HPDE6-E6E7 (cell line): ENCODE measurements around the gene KIAA0753.

ENCODE experiments used
- DNase-seq: peaks from one replicate; pipeline ENCODE4 v3.0.0; 2011; ENCODE audit warnings: missing footprints; ENCODE audit errors: extremely low spot score

KIAA0753 gene

DNA sequence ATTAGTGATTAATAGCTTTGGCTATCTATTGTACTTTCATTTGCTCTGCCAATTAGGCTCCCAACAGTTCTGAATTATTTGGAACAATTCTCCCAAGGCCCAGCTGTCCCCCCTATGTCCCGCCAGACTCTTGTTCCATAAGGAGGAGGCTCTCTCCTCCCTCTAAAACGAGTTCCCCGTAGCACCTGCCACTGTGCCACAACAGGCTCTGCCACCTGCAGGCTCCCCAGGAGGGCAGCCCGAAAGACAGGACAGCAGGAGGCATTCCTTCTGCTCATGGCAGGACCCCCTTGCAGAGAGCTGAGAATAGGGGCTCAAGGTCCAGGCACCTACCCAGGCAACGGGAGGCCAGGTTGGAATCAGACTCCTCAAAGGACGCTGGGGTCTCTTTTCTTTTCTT is 93.2 kb downstream of the KIAA0753 start:
- DNase-seq = no peak

DNA sequence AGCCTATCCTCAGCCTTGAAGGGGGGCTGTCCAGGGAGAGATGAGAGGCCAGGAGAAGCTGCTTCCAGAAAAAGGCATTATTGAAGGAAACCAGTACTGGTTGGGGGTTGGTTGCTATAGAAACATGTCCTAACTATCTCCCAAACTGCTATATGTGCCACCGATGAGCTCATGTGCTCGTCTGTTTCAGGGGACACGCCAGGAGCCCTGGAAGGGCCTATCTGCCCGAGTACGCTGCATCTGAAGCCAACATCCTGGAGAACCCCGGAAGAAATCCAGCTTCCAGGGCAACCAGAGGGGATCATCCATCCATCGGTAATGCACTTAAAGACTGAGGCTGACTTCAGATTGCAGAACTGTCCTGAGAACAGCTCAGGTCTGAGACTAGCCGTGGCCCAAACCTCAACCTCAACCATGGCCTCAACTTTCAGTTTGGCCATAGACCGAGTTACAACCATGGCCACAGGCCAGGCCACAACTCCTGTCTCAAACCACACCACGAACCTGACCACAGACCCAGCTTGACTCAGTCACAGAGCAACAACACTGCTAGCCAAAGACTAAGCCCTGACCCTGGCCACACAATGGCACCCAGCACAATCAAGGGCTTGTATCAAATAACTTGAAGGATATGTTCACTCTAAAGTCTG is 94.3 kb downstream of the KIAA0753 start:
- DNase-seq = no peak

DNA sequence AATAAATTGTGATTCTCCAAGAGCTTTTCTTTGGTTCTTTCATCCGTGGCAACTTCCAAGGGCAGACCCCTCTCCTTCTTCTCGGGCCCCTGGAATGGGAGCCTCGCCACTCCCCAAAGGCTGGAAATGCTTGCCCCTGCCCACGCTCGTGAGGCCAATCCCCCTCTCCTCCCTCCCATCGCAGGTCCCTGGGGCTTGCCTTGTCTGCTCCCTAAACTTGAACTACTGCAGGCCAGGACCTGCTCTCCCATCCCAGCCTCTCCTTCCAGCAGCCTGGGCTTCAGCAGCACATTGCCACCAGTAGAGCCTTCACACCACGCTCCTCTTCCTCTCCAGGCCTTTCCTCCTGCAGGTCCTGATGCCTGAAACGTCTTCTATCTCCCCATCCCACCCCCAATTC is 95.2 kb downstream of the KIAA0753 start:
- no peak for DNase-seq

DNA sequence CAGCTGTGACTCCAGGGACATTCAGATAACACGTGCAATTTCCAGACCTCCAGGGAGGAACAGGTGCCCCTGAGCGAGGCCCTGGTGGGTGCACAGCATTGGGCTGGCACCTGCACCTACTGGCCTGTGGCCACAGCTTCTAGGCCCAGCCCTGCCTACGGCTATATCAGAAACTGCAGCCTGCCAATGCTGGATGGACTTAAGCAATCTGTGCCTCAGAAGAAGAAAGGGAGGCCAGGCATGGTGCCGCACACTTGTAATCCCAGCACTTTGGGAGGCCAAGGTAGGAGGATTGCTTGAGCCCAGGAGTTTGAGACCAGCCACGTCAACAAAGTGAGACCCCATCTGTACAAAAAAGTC is 96.5 kb downstream of the KIAA0753 start:
- no peak for DNase-seq

DNA sequence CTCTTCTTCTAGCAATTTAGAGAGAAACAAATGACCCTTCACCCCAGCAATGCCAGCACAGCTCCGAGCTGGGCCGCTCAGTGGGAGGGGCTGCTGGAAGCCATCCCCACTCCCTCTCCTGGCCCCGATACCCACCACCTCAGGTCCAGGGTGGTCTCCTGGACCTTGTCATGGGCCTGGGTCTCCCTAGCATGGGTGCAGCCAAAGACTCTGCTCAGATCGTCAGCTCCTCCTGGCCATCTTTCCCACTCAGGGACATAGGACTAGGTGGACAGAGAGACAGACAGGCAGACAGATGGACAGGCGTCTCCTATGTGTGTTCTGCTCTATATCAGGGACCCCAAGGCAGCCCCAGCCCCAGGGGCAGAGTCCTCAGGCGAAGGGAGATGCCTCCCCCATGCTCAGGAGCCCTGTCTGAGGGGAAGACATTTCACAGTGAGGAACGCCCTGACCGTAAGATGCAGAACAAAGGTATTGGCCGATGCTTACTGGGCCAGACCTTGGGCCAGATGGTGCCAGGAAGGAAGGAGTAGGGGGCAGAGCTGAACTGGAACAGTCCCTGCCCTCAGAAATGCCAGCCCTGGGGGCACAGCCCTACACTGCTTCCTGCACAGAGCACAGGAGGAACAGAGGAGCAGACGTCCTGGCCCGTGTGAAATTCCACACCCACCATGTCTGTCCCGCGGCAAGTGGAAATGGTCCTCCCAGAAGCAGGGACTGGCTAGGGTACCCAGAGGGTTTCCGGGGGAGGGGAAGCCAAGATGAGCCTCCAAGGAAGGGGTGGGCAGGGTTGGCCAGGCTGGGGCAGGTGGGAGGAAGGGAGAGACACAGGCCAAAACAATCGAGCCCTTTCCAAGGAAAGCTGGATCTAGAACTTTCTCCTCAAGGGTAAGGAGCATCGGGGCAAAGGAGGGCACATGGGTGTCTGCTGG is 97.2 kb downstream of the KIAA0753 start:
- DNase-seq = no peak

DNA sequence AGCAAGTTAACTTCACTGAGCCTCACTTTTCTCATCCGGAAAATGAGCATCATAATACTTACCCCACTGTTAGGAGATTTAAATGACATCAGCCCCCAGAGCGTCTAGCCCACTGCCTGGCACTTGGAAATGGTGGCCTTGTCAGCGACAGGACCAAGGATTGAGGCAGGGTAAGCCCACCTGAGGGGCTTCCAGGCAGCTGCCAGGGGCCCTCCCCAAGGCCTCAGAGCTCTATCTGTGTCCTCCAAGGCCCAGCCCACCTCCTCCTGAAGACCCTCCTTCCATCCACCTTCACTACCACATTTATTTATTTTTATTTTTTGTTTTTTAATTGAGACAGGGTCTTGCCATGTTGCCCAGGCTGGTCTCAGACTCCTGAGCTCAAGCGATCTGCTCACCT is 97.9 kb downstream of the KIAA0753 start:
- DNase-seq = no peak

DNA sequence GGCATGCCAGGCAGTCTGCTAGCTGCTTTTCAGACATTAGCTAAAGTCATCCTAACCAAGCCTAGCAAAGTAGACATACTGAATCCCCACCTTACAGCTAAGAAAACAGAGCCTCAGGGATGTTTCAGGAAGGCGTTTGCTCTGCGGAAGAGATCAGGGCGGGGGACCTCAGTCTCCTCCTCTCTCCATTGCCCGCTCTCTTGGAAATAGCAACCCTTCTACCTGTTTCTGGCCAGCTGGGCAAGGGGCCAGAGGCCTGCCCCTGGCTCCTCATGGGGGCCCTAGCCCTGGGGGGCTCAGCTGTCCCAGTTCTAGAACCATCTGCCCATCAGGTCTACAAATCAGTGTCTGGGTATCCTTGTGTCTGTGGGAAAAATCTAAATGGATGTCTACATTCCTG is 98.6 kb downstream of the KIAA0753 start:
- no peak for DNase-seq

DNA sequence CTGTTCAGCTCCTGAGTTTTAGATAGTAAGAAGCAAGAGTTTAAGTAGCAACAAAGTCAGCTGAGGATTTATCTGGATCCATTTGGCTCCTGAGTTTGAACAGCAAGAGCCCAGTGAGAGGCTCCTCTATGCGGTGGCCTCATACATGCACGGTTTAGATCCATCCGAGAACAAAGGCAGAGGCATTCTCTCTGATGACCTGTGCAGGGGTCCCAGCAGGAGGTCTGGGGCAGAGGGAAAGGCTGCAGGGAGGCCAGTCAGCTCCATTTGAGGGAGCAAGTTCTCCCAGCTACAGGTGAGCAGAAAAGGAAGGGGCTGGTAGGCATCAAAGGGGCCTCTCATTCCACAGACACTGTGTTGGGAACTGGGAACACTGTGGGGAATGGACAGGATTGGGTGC is 100.6 kb downstream of the KIAA0753 start:
- DNase-seq = no peak

DNA sequence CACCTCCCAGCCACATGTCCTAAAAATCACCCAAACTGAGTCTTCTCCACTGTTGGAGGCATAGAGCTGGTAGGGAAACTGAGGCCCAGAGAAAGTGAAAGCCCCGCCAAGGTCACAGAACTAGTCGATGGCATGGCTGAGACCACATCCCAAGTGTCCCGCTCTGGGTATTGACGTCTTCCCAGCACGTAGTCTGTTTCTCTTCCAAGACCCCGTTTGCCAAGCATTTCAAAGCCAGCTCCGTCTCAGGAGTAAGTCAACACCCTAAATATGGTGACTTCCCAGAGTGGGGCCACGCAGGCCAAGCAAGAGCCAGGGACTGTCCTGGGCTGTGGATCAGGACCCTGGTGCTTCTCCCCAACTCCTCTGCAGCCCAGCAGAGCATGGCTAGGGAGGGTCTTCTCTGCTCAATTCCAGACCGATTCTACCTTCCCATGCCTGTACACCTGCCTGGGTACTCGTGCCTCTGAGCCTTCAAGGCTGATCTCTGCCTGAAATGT is 103.9 kb downstream of the KIAA0753 start:
- DNase-seq = no peak

DNA sequence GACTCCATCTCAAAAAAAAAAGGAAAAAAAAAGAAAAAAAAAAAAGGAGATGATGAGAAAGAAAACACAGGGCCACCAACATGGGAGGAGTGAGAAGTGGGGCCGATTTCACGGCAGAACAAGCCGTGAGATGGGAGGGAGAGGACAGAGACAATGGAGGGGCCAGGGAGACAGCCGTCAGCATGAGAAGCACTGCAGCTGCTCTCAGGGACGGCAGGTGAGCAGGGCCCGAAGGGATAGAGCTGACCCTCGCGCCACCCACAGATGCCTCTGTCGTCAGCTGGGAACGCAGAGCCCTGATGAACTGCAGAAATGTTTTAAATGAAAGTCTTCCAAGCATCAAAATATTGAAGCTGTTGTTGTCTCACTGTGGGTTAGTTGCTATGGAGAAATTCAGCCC is 104.5 kb downstream of the KIAA0753 start:
- DNase-seq = no peak

DNA sequence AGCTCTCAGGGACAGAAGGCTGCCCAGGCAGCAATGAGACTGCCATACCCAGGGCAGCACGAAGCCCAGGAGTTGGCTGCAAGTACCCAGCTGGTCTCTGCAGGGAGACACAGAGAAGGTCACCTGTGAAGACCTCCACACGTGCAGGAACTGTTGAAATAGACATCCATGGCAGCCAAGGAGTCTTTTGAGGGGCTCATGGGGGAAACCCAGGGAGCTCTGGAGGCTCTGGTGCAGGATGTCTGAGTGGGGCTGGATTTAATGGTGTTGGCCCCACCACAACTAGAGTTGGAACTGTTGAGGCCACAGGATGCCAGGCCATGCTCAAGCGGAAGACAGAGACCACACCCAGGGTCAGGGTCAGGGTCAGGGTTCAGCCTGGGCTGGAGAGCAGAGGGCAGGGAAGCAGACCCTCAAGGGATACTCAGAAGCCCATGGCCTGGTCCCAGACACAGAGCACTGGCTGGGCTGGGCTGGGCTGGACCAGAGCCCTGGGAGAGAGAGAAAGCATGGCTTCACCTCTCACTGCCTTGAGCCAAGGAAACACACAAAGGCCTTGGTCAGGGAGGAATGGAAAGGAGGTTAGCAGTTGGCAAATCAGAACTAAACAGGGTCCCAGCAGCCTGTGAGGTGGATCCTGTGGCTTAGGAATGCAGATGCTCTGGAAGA is 105.5 kb downstream of the KIAA0753 start:
- no peak for DNase-seq

DNA sequence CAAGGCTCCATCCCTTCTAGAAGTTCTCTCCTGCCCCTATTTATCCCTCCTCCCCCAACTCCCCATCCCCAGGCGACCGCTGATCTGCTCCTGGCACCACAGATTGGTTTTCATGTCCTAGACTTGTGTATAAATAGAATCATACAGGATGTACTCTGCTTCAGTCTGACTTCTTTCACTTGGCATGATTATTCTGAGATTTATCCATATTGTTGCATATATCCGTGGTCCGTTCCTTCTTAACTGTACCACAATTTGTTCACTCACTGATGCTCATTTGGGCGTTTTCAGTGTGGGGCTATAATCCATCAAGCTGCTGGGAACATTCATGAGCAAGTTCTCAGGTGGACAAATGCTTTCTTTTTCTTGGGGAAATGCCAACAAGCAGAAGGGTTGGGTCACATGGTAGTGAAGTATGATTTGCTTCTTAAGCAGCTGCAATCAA is 108.0 kb downstream of the KIAA0753 start:
- no peak for DNase-seq

DNA sequence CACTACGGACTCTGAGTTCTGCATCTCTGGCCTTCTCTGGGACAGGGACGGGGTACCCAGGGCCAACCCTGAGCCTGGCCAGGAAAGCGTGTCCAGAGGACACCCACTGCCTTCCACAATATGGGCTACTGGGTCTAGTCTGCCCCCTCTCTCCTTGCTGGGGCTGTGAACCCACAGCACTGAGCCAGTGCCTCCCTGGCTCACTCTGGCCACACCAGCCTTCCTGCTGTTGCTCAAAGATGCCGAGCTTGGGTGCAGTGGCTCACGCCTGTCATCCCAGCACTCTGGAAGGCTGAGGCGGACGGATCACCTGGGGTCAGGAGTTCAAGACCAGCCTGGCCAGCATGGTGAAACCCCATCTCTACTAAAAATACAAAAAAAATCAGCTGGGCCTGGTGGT is 108.9 kb downstream of the KIAA0753 start:
- no peak for DNase-seq

DNA sequence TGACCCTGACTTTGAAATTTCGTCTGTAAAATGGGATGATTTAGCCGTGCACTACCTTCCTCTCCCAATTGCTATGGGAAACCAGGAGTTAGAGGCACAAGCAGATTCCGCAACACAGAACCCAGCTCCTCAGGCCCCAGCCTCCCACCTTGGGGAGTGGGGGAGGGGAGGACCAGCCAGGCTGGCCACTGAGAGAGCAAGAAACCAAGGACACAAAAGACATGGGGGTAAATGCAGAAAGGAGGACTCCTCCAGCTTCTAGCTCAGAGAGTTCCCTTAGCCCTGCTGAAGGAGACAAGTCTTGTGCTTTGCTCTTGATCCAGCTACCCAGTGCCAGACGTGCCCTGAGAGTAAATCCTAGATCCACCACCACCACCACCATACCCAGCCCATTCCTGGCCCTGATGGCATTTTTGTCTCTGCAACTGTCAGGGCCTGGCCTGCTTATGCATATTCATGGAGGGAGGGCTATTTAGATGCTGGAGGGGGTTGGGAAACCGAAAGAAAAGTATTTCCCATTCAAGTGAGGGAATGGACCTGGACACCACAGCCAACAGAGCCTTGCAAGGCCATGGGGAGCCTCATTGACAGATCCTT is 110.1 kb downstream of the KIAA0753 start:
- DNase-seq = no peak

DNA sequence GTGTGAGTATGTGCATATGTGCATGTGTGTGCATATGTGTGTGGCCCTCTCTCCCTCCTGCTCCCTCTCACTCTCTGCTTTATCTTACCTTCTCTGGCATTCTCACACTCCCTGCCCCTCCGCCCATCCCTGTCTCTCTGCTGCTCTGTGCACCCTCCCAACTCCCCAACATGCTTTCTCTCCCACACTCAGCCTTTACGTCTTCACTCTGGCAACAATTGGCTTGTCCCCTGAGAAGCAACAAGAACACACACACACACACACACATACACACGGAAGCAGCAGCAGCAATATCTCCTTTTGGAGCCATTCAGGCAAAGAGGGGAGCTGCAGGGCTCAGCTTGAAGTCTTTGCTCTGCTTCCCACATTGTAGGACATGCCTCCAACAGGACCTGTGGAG is 112.0 kb downstream of the KIAA0753 start:
- no peak for DNase-seq
